Measurements from ENCODE around the gene IRAK2.

DNA sequence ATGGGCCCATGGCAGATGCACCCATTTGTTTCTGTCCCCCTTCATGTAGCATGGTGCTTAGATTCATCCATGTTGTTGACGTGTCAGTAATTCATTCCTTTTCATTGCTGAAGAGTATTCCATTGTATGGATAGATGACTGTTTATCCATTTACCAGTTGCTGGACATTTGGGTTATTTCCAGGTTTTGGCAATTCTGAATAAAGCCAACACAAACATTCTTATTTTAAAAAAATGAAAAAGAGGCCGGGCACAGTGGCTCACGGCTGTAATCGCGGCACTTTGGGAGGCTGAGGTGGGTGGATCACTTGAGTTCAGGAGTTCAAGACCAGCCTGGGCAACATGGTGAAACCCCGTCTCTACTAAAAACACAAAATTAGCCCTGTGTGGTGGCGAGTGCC, 64.9 kb downstream of the IRAK2 start:
- TF ChIP-seq, protein P1, sequence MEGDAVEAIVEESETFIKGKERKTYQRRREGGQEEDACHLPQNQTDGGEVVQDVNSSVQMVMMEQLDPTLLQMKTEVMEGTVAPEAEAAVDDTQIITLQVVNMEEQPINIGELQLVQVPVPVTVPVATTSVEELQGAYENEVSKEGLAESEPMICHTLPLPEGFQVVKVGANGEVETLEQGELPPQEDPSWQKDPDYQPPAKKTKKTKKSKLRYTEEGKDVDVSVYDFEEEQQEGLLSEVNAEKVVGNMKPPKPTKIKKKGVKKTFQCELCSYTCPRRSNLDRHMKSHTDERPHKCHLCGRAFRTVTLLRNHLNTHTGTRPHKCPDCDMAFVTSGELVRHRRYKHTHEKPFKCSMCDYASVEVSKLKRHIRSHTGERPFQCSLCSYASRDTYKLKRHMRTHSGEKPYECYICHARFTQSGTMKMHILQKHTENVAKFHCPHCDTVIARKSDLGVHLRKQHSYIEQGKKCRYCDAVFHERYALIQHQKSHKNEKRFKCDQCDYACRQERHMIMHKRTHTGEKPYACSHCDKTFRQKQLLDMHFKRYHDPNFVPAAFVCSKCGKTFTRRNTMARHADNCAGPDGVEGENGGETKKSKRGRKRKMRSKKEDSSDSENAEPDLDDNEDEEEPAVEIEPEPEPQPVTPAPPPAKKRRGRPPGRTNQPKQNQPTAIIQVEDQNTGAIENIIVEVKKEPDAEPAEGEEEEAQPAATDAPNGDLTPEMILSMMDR (conservative IDR thresholded peaks at IDR 0.05; ENCODE audit: low read length): no peak
- no peak for TF ChIP-seq EZH2phosphoT487 (IDR thresholded peaks at IDR 0.05; ENCODE audit: borderline replicate concordance)
